Astrocyte (in vitro differentiated cells and primary cell): ENCODE results near the gene PGPEP1. TPM values are rescaled to one million over a fixed set of nuclear protein-coding genes. Genes with fewer than 3 reads are reported as not detected.
A peak's percentile ranks its signal among the peaks of the same experiment; 100 is the strongest.

Source experiments
- DNase-seq: peaks from one replicate; pipeline ENCODE4 v3.0.0-alpha.2; 2010; ENCODE audit warnings: low read depth
- FAIRE-seq: peaks from 2 replicates; lab custom pipeline; 2011; peaks lifted over from hg19 to GRCh38; lab: Jason Lieb, UNC
- H2AFZ ChIP-seq: 2 replicates; pipeline ENCODE4 v1.6.0; 2012; ENCODE audit warnings: low read depth, low read length, inconsistent platforms
- H3K27ac ChIP-seq: 2 replicates; pipeline ENCODE4 v1.5.1; 2011; ENCODE audit warnings: low read depth, low read length, inconsistent platforms
- H3K27me3 ChIP-seq: 2 replicates; pipeline ENCODE4 v1.6.0; 2011; ENCODE audit warnings: low read length, inconsistent platforms; ENCODE audit not compliant: insufficient read depth
- H3K36me3 ChIP-seq: 2 replicates; pipeline ENCODE4 v1.5.1; 2011; ENCODE audit warnings: low read length, inconsistent platforms; ENCODE audit not compliant: insufficient read depth
- H3K4me1 ChIP-seq: 2 replicates; pipeline ENCODE4 v1.5.1; 2011; ENCODE audit warnings: low read length, inconsistent platforms; ENCODE audit not compliant: insufficient read depth
- H3K4me2 ChIP-seq: 2 replicates; pipeline ENCODE4 v1.6.0; 2012; ENCODE audit warnings: low read length, inconsistent platforms
- H3K4me3 ChIP-seq: 2 replicates; pipeline ENCODE4 v1.5.1; 2011; ENCODE audit warnings: low read depth, mild to moderate bottlenecking, low read length, inconsistent platforms; ENCODE audit not compliant: insufficient read depth
- H3K79me2 ChIP-seq: 2 replicates; pipeline ENCODE4 v1.6.0; 2012; ENCODE audit warnings: mild to moderate bottlenecking, low read length, inconsistent platforms; ENCODE audit not compliant: insufficient read depth
- H3K9ac ChIP-seq: 2 replicates; pipeline ENCODE4 v1.6.0; 2012; ENCODE audit warnings: mild to moderate bottlenecking, low read length, inconsistent platforms
- H3K9me3 ChIP-seq: 2 replicates; pipeline ENCODE4 v1.5.1; 2012; ENCODE audit warnings: low read depth, mild to moderate bottlenecking, low read length, inconsistent platforms; ENCODE audit not compliant: insufficient read depth
- H4K20me1 ChIP-seq: 2 replicates; pipeline ENCODE4 v1.6.0; 2012; ENCODE audit warnings: low read length, inconsistent platforms; ENCODE audit not compliant: insufficient read depth
- H3K27ac Mint-ChIP-seq: one replicate; pipeline ENCODE4 v1.8.0; 2021; ENCODE audit warnings: mild to moderate bottlenecking, mixed read lengths; ENCODE audit not compliant: unreplicated experiment
- H3K27me3 Mint-ChIP-seq: one replicate; pipeline ENCODE4 v1.8.0; 2021; ENCODE audit warnings: low read depth, mixed read lengths; ENCODE audit not compliant: unreplicated experiment
- H3K36me3 Mint-ChIP-seq: one replicate; pipeline ENCODE4 v1.8.0; 2021; ENCODE audit warnings: low read depth, mixed read lengths; ENCODE audit not compliant: unreplicated experiment
- H3K4me1 Mint-ChIP-seq: one replicate; pipeline ENCODE4 v1.8.0; 2021; ENCODE audit warnings: low read depth, mixed read lengths; ENCODE audit not compliant: unreplicated experiment
- H3K4me3 Mint-ChIP-seq: one replicate; pipeline ENCODE4 v1.8.0; 2021; ENCODE audit warnings: mild to moderate bottlenecking, moderate library complexity, mixed read lengths; ENCODE audit not compliant: unreplicated experiment
- H3K9me3 Mint-ChIP-seq: one replicate; pipeline ENCODE4 v1.8.0; 2021; ENCODE audit warnings: mild to moderate bottlenecking, mixed read lengths; ENCODE audit not compliant: unreplicated experiment
- CTCF ChIP-seq: IDR thresholded peaks from 2 replicates; pipeline ENCODE4 v1.5.1; 2011; ENCODE audit warnings: low read depth, mild to moderate bottlenecking, inconsistent platforms, low read length, moderate library complexity; ENCODE audit not compliant: insufficient read depth
- EZH2 ChIP-seq: IDR thresholded peaks from 2 replicates; pipeline ENCODE4 v1.6.1; 2012; ENCODE audit warnings: mild to moderate bottlenecking, low read length, inconsistent platforms; ENCODE audit not compliant: insufficient read depth
- total RNA-seq: library from RNA; stranded (reverse); gene quantifications from 2 replicates; pipeline ENCODE4 v1.2.1, GENCODE V29; 2021

Gene PGPEP1
- total RNA-seq, 1 donor from 2014 or later, result 28.4 TPM

GRCh38 chr19:18386543-18387271 is 46.3 kb downstream of the PGPEP1 start:
- no peak for TF ChIP-seq EZH2
- no peak for TF ChIP-seq CTCF
- no peak overlapping the region for H3K27ac ChIP-seq
- Mint-ChIP-seq H3K36me3 (no peaks in the 10 kb centered on the region), H3K4me1 (peaks cover 5% of the 10 kb centered on the region), H3K27me3 (peaks cover 11% of the 10 kb centered on the region), H3K4me3 (peak overlapping the region; percentile 65), H3K27ac (peak overlapping the region; percentile 62), H3K9me3 (no peaks in the 10 kb centered on the region)
- peak overlapping the region; percentile 79 for H3K4me2 ChIP-seq
- peak overlapping the region; percentile 52 for H3K9ac ChIP-seq
- peak overlapping the region; percentile 57 for H3K4me3 ChIP-seq
- no peak overlapping the region for H2AFZ ChIP-seq
- H3K79me2 ChIP-seq, result peaks cover 17% of the 10 kb centered on the region
- FAIRE-seq (no peak), DNase-seq (no peak)
- no peaks in the 10 kb centered on the region for H3K27me3 ChIP-seq
- H3K36me3 ChIP-seq, result no peaks in the 10 kb centered on the region
- peaks cover 15% of the 10 kb centered on the region for H3K4me1 ChIP-seq
- H4K20me1 ChIP-seq, result peaks cover 25% of the 10 kb centered on the region
- no peaks in the 10 kb centered on the region for H3K9me3 ChIP-seq

- peak overlapping the region; percentile 43 for H3K9ac ChIP-seq
- H3K4me2 ChIP-seq, result peak overlapping the region; percentile 79
- Mint-ChIP-seq H3K36me3 (no peaks in the 10 kb centered on the region), H3K27ac (no peak overlapping the region), H3K9me3 (no peaks in the 10 kb centered on the region), H3K4me1 (peaks cover 3% of the 10 kb centered on the region), H3K4me3 (no peak overlapping the region), H3K27me3 (peaks cover 11% of the 10 kb centered on the region)
- H3K9me3 ChIP-seq, result no peaks in the 10 kb centered on the region
- peak overlapping the region; percentile 57 for H3K4me3 ChIP-seq
- peaks cover 17% of the 10 kb centered on the region for H3K79me2 ChIP-seq
- H4K20me1 ChIP-seq, result peaks cover 25% of the 10 kb centered on the region
- no peak overlapping the region for H3K27ac ChIP-seq
- no peak for DNase-seq
- peaks cover 10% of the 10 kb centered on the region for H3K4me1 ChIP-seq
- no peaks in the 10 kb centered on the region for H3K27me3 ChIP-seq
- H3K36me3 ChIP-seq, result no peaks in the 10 kb centered on the region
- TF ChIP-seq EZH2, result no peak
- peak; percentile 70 for TF ChIP-seq CTCF
- peak overlapping the region; percentile 73 for H2AFZ ChIP-seq
- no peak for FAIRE-seq
Observed at GRCh38 chr19:18388100-18388959, 47.9 kb downstream of the PGPEP1 start.
